Measurements from ENCODE around the gene PRRC1.
"Not testable (repeated sequence)": the region's sequence is repeated elsewhere in the genome, so short reads cannot be mapped to it uniquely, and the experiment has no call there.

PRRC1 gene

GRCh38 chr5:127545249-127545648 is 27.8 kb downstream of the PRRC1 start:
- not testable (repeated sequence) for DNase-seq (ENCODE audit: low spot score)

DNA sequence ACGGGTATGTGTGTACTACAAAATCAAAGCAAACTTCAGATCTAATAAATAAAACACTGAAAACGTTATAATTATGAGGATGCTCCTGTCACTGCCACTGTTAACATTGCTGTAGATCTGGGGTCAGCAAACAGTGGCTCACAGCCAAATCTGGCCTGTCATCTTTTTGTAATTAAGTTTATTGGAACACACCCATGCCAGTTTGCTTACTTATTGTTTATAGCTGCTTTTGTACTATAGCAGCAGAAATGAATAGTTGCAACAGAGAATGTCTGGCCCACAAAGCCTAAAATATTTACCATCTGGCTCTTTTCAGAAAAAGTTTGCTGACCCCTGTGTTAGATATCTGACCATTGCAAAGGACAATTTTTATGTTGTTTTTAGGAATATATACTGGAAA is 32.1 kb downstream of the PRRC1 start:
- DNase-seq (ENCODE audit: low spot score), result no peak

GRCh38 chr5:127550652-127551409 is 33.4 kb downstream of the PRRC1 start:
- no peak for DNase-seq (ENCODE audit: low spot score)

GRCh38 chr5:127551410-127552041 is 34.1 kb downstream of the PRRC1 start:
- no peak for DNase-seq (ENCODE audit: low spot score)

DNA sequence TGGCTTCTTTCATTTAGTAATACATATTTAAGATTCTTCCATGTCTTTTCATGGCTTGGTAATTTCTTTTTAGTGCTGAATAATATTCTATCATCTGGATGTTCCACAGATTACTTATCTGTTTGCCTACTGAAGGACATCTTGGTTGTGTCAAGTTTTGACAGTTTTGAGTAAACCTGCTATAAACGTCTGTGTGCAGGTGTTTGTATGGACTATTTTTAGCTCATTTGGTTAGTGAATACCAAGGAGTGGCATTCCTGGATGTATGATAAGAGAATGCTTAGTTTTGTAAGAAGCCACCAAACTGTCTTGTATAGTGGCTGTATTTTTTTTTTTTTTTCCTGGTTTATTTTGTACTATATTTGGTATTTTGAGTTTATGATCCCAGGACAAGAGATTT is 38.4 kb downstream of the PRRC1 start:
- no peak for DNase-seq (ENCODE audit: low spot score)

DNA sequence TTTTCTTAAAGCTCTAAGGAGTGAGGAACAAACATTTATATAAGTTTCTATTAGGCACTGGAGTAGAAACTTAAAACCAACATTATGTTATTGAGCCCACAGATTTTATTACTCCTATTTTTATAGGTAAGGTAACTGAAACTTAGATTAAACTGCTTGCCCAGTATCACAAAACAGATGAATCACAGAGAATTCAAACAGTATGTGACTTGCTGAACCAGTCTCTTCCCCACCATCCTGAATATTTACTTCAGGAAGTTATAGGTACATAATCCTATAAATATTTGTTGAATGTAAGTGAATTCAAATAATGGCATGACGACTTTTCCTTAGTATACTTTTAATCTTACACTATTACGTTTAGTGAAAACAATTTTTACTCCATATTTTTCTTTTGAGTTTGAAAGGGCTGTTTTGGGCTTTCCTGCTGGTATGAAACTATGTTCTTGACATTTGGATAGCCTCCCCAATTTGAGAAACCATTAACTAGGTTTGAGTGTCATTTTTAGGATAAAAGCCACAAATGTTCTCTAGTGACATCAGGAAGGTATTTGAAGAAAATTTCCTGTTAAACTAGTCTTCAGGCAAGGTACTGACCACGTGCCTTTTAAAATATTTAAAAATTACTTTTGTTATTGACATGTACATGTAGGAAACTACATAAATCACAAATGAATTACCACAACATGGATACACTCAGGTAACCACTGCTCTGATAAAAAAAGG is 39.3 kb downstream of the PRRC1 start:
- no peak for DNase-seq (ENCODE audit: low spot score)

GRCh38 chr5:127558273-127558672 is 40.8 kb downstream of the PRRC1 start:
- DNase-seq (ENCODE audit: low spot score), result no peak

DNA sequence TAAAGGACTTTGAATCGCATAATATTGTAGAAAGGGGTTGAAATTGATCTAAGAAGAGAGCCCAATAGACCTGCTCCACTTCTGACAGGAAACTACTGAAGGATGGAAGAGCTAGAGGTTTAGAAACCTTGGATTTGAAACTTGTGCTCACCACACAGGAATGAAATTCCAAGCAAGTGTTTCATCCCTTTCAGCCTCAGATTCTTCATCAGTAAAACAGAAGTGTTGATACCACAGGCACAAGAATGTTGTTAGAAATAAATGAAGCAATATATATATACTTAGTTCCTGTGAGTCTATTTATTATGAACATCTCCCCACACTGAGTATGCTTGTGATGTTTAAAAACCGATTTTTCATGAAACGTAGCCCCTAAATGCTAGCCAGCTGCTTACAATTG is 43.8 kb downstream of the PRRC1 start:
- no peak for DNase-seq (ENCODE audit: low spot score)

GRCh38 chr5:127562252-127562651 is 44.8 kb downstream of the PRRC1 start:
- DNase-seq (ENCODE audit: low spot score), result no peak

GRCh38 chr5:127563136-127563535 is 45.7 kb downstream of the PRRC1 start:
- DNase-seq (ENCODE audit: low spot score), result no peak

GRCh38 chr5:127564002-127564769 is 46.7 kb downstream of the PRRC1 start:
- peak; percentile 36 for DNase-seq (ENCODE audit: low spot score)

DNA sequence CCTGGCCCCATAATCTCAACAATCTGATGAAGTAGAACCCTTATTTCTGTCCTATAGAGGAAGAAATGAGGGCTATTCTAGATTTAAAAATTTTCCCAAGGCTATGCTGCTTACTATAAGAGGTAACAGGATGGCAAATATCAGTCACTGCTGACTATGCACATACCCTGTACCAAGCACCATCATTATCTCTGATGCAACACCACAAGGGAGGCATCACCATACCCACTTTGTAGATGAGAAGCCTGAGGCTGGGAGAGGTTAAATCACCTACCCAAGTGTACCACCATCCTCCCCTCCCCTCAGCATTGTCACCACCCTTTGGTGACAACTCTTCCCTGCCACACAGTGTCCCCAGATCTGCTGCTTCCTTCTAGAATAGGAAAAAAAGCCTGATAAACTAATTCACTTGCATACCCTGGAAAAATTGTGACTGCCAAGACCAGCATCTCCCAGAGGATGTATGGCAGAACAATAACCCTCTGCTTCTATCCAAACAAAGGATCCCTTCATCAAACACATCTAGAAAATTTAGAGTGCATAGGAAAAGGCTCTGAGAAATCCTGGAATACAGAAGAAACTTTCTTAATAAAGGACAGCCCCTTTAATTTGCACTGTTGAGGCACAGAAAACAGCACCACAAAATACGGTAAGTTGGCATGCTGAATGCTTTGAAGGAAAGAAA is 48.3 kb downstream of the PRRC1 start:
- no peak for DNase-seq (ENCODE audit: low spot score)

GRCh38 chr5:127567026-127567768 is 49.8 kb downstream of the PRRC1 start:
- no peak for DNase-seq (ENCODE audit: low spot score)

DNA sequence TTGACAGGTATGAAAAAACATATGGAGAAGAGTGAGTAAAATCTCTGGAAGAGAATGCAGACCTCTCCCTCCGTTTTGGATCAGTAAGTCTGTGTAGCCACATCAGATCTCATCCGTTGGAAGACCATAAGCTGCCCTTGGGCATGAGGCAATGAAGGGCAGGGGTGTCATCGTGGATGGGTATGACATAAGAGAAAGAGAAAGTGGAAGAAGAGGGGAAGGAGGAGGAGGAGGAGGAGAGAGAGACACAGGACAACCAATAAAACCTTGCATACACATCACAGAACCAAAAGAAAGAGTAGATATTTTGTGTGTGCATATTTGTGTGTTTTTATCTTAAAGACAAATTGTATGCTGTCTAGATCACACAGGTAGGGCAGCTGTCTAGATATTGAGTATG is 50.7 kb downstream of the PRRC1 start:
- DNase-seq (ENCODE audit: low spot score), result no peak

DNA sequence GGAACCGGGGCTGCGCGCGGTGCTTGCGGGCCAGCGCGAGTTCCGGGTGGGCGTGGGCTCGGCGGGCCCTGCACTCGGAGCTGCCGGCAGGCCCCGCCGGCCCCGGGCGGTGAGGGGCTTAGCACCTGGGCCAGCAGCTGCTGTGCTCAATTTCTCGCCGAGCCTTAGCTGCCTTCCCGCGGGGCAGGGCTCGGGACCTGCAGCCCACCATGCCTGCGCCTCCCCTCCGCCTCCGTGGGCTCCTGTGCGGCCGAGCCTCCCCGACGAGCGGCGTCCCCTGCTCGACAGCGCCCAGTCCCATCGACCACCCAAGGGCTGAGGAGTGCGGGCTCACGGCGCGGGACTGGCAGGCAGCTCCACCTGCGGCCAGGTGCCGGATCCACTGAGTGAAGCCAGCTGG is 52.0 kb downstream of the PRRC1 start:
- not testable (repeated sequence) for DNase-seq (ENCODE audit: low spot score)

GRCh38 chr5:127571314-127572131 is 54.1 kb downstream of the PRRC1 start:
- no peak for DNase-seq (ENCODE audit: low spot score)

- DNase-seq (ENCODE audit: low spot score), result peak; percentile 31
Observed at GRCh38 chr5:127572930-127573329, 55.5 kb downstream of the PRRC1 start.

DNA sequence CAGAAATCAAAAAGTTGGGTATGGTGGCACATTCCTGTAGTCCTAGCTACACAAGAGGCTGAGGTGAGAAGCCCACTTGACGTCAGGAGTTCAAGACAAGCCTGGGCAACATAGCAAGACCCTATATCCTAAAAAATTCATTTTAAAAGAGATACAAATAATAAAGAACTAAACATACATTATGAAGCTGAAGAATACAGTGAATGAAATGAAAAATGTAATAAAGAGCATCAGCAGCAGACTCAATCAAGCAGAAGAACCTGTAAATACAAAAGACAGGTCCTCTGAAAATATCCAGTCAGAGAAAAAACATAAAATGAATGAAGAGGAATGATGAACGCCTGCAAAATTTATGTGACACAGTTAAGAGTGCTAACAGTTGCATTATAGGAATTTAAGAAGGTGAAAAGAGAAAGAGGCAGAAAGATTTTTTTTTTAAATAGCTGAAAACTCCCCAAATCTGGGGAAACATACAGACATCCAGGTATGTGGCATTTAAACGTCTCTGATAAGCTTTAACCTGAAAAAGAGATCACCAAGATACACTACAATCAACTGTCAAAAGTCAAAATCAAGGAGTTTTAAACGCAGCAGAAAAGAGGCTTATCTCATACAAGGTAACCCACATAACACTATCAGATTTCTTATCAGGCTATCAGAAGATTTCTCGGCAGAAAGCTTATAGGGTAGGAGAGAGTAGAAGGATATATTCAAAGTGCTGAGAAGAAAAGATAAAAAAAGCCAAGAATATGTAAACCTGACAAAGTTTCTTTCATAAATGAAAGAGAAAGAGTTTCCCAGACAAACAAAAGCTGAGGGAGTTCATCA is 57.6 kb downstream of the PRRC1 start:
- DNase-seq (ENCODE audit: low spot score), result no peak

- DNase-seq (ENCODE audit: low spot score), result no peak
Observed at GRCh38 chr5:127577458-127577857, 60.0 kb downstream of the PRRC1 start.

Measured in HuH-7.5 (cell line).